C4-2B (cell line): Measurements from ENCODE around the gene PLXNA2.

Source experiments
- H3K27ac ChIP-seq: fragments of 450-650 bp; 2 replicates; pipeline ENCODE4 v1.5.1; 2017
- CTCF ChIP-seq: fragments of 450-650 bp; conservative IDR thresholded peaks from 2 replicates; pipeline ENCODE4 v1.5.1; 2017; ENCODE audit warnings: mild to moderate bottlenecking
- ZFX ChIP-seq: fragments of 450-650 bp; IDR thresholded peaks from 2 replicates; pipeline ENCODE4 v1.6.1; 2017

PLXNA2 gene

DNA sequence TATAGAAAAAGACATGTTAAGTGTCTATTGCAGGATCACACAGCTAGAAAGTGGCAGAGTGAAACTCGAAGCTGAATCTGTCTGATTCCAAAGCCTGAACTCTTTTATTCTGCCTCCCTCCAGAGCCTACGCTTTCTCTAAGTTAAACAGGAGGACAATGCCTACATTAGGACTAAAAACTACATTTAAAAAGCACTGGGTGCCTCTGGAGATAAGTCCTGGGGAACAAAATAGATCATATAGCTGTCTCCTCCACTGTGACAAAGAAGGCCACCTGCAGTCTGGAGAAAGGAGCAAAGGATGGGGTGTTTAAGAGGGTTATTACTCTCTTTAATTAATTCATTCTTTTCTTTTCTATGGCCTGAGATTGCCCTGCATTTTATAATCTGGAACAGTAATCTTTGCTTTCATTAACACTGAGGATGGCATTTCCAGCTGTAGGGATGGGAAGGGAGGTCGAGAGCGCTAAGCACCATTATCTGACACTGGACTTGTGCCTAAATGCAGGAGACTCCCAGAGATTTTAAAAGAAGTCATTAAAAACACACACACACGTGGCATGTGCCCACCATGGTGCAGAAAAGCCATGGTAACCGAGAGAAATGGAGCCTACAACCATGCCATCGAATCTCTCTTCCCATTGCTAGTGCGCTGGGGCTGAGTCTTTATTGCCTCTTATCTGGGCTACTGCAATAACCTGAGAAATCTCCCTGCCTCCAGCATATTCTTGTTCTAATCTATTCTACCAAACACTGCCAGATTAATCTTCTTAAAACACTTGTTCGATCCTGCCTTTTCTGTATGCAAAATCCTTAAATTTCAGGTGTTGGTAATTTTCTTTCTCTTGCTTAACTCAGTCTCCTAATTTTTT lies 92.2 kb downstream of the PLXNA2 start:
- no peak for TF ChIP-seq CTCF
- TF ChIP-seq ZFX = no peak
- no peak overlapping the region for H3K27ac ChIP-seq

- H3K27ac ChIP-seq = no peak overlapping the region
- TF ChIP-seq CTCF = no peak
- TF ChIP-seq ZFX = no peak
Measured at GRCh38 chr1:208150833-208151458, 93.2 kb downstream of the PLXNA2 start.

DNA sequence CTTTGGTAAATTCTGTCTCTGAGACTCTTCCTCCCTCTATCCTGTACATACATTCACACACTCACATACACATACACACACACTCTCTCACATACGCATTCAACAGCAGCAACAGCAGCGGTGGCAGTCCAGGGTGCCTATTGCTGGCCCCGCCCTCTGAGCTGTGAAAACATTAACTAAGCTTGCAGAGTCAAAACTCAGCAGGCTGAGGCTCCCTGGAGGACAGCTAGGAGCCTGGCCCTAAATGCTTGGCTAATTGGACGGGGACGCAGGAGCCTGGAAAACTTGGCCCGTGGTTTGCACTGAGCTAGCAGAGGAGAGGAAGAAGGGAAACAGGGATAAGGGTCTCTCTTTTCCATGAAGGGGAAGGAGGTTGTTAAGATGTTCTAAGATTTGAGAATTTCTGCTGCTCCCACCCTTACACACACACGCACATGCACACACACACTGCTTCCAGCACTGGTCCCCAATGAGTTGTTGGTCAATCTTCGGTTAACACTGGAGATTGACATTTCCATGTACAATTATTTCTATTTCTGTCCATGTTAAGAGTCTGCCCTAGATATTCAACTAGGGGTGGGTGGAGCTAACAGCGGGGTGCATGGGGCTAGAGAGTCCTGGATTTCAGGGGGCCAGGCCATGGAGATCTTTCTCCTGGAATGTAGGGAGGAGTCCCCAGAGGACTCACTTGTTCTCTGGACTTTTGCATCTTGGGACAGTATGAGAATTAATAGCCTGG lies 94.2 kb downstream of the PLXNA2 start:
- no peak overlapping the region for H3K27ac ChIP-seq
- TF ChIP-seq ZFX (no peak), CTCF (no peak)

- H3K27ac ChIP-seq = no peak overlapping the region
- no peak for TF ChIP-seq ZFX
- no peak for TF ChIP-seq CTCF
Measured at GRCh38 chr1:208149213-208149612, 95.0 kb downstream of the PLXNA2 start.

DNA sequence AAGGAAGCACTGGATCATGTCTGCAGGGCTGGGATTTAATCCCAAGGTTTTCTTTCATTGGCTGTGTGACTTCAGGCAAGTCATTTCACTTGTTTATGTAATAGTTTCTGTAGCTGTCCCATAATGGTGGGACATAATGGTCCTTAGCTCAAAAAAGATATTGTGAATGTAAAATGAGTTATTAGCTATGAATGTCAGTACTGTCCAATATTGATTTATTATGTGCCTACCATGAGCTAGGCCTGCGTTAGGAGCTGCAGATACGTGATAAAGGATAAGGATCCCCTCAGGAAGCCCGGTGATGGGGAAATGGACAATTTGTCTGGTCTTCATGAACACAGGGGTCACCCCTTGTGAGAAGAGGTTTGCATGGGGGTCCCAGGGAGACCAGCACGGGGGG lies 95.8 kb downstream of the PLXNA2 start:
- no peak overlapping the region for H3K27ac ChIP-seq
- TF ChIP-seq CTCF = no peak
- TF ChIP-seq ZFX = no peak

- TF ChIP-seq ZFX (no peak), CTCF (no peak)
- no peak overlapping the region for H3K27ac ChIP-seq
Measured at GRCh38 chr1:208146650-208147049, 97.5 kb downstream of the PLXNA2 start.

DNA sequence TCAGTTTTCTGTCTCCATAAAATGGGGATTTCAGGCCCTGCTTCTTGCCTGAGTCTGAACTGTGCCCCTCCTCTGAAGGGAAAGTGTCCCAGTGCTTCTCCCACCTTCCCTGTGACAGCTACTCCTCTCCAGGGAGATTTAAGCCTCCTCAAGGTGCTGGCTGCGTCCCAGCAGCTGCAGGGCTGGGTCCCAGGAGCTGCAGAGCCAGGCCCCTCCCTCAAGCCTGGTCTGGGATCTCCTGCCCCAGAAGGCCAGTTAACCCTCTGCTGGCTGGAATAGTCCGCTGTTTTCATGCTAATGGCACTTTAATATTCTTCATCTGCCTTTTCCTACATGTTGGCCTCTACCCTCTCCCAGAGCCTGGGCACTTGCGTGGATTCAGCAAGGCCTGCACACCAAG lies 99.0 kb downstream of the PLXNA2 start:
- no peak overlapping the region for H3K27ac ChIP-seq
- TF ChIP-seq CTCF (no peak), ZFX (no peak)
